ENCODE results near the gene LCE3A.
A peak's percentile ranks its signal among the peaks of the same experiment; 100 is the strongest.

The LCE3A gene

GRCh38 chr1:152623203-152623844 lies 421 bp upstream of the LCE3A start:
- TF ChIP-seq CTCF (IDR thresholded peaks at IDR 0.05; ENCODE audit: control insufficient read depth, extremely low read depth, insufficient read depth), result peak; percentile 23
- DNase-seq (ENCODE audit: low read depth), result no peak

GRCh38 chr1:152621993-152622392 lies 910 bp downstream of the LCE3A start:
- no peak overlapping the region for H3K4me3 ChIP-seq (ENCODE audit: low read depth, low read length)
- no peak for TF ChIP-seq CTCF (IDR thresholded peaks at IDR 0.05; ENCODE audit: control insufficient read depth, extremely low read depth, insufficient read depth)
- DNase-seq (ENCODE audit: low read depth), result no peak

More at GRCh38 chr1:152623203-152623844, 421 bp upstream of the LCE3A start:
- no peak overlapping the region for H3K4me3 ChIP-seq (ENCODE audit: low read depth, low read length)

GRCh38 chr1:152613511-152613910 lies 9.4 kb downstream of the LCE3A start, which contains the start of gene LCE3B:
LCE3B (plus strand) TSS chr1:152613811; CDS start chr1:152613811, 0 bp downstream.
- no peak for DNase-seq (ENCODE audit: low read depth)
- H3K4me3 ChIP-seq (ENCODE audit: low read depth, low read length), result no peak within 1 kb of the TSS
- no peak for TF ChIP-seq CTCF (IDR thresholded peaks at IDR 0.05; ENCODE audit: control insufficient read depth, extremely low read depth, insufficient read depth)

- DNase-seq (ENCODE audit: low read depth), result no peak
- 0 out of 2 replicates have a peak, but pooled peaks have one; percentile 0 for TF ChIP-seq CTCF (IDR thresholded peaks at IDR 0.05; ENCODE audit: control insufficient read depth, extremely low read depth, insufficient read depth)
These were observed 23.0 kb downstream of the LCE3A start, which contains the start of gene LCE3C for GRCh38 chr1:152599934-152600333. LCE3C (plus strand) TSS chr1:152600234; CDS start chr1:152600732, 498 bp downstream.

GRCh38 chr1:152596986-152597385 lies 25.9 kb downstream of the LCE3A start:
- no peak for TF ChIP-seq CTCF (IDR thresholded peaks at IDR 0.05; ENCODE audit: control insufficient read depth, extremely low read depth, insufficient read depth)
- H3K4me3 ChIP-seq (ENCODE audit: low read depth, low read length), result no peak overlapping the region

More at GRCh38 chr1:152599934-152600333, 23.0 kb downstream of the LCE3A start, which contains the start of gene LCE3C:
- no peak within 1 kb of the TSS for H3K4me3 ChIP-seq (ENCODE audit: low read depth, low read length)

GRCh38 chr1:152585586-152585985 lies 37.3 kb downstream of the LCE3A start:
- no peak overlapping the region for H3K4me3 ChIP-seq (ENCODE audit: low read depth, low read length)
- DNase-seq (ENCODE audit: low read depth), result no peak
- peak; percentile 24 for TF ChIP-seq CTCF (IDR thresholded peaks at IDR 0.05; ENCODE audit: control insufficient read depth, extremely low read depth, insufficient read depth)

More at GRCh38 chr1:152596986-152597385, 25.9 kb downstream of the LCE3A start:
- no peak for DNase-seq (ENCODE audit: low read depth)

Data from LNCaP clone FGC (cell line).